Measurements from ENCODE around the gene MYO15A.

The MYO15A gene

GRCh38 chr17:18191236-18191667 lies 82.7 kb downstream of the MYO15A start:
- Histone ChIP-seq H3K4me3 (peak overlapping the region; percentile 32), H3K27ac (peak overlapping the region in 1 of 2 donors; percentile 39)
- no peak for DNase-seq (ENCODE audit: low spot score)
- TF ChIP-seq, protein P1, sequence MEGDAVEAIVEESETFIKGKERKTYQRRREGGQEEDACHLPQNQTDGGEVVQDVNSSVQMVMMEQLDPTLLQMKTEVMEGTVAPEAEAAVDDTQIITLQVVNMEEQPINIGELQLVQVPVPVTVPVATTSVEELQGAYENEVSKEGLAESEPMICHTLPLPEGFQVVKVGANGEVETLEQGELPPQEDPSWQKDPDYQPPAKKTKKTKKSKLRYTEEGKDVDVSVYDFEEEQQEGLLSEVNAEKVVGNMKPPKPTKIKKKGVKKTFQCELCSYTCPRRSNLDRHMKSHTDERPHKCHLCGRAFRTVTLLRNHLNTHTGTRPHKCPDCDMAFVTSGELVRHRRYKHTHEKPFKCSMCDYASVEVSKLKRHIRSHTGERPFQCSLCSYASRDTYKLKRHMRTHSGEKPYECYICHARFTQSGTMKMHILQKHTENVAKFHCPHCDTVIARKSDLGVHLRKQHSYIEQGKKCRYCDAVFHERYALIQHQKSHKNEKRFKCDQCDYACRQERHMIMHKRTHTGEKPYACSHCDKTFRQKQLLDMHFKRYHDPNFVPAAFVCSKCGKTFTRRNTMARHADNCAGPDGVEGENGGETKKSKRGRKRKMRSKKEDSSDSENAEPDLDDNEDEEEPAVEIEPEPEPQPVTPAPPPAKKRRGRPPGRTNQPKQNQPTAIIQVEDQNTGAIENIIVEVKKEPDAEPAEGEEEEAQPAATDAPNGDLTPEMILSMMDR (IDR thresholded peaks at IDR 0.05): no peak

DNA sequence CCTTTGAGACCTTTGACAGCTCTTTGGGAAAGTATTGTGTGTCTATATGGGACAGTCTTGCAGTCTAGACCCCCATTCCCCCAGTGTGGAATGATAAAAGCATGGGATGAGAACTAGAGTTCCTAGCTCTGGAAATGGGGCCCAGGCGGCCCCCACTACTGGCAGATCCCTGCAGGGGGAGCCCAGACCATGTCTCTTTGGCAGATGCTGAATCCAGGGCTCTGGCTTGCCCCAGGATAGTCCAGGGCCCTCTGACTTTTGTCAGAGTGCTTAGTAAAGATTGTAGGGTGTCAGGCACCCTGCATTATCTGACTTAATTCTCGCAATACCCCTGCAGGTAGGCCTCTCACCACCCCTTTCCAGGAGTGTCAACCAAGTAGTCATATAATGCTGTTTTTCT lies 83.4 kb downstream of the MYO15A start:
- no peak overlapping the region for H3K27ac ChIP-seq
- TF ChIP-seq, protein P1 (IDR thresholded peaks at IDR 0.05): no peak
- DNase-seq (ENCODE audit: low spot score): no peak
- no peak overlapping the region for H3K4me3 ChIP-seq

GRCh38 chr17:18194394-18194793 lies 85.8 kb downstream of the MYO15A start:
- H3K27ac ChIP-seq: no peak overlapping the region
- no peak for DNase-seq (ENCODE audit: low spot score)
- TF ChIP-seq, protein P1 (IDR thresholded peaks at IDR 0.05): no peak
- H3K4me3 ChIP-seq: no peak overlapping the region

GRCh38 chr17:18194804-18195203 lies 86.2 kb downstream of the MYO15A start:
- TF ChIP-seq, protein P1 (IDR thresholded peaks at IDR 0.05): no peak
- Histone ChIP-seq H3K27ac (no peak overlapping the region), H3K4me3 (no peak overlapping the region)
- DNase-seq (ENCODE audit: low spot score): no peak

DNA sequence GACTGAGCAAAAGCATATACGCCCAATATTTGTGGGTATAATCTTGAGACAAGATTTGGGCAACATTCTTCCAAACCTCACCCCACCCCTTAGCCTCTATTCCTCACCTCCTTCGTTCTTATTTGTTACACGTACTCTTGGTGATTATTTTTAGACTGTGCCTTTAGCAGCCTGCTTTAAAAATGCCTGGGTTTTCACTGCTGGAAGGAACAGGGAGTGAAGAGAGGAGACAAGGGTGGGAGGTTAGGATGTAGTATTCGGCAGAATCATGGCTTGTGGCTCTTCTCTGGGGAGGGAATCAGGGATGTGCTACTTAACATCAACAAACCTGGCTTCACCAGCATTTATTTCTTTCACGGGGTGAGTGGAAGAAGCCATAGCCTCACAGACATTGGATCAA lies 86.7 kb downstream of the MYO15A start:
- DNase-seq (ENCODE audit: low spot score): no peak
- H3K27ac ChIP-seq: no peak overlapping the region
- TF ChIP-seq, protein P1 (IDR thresholded peaks at IDR 0.05): no peak
- no peak overlapping the region for H3K4me3 ChIP-seq

DNA sequence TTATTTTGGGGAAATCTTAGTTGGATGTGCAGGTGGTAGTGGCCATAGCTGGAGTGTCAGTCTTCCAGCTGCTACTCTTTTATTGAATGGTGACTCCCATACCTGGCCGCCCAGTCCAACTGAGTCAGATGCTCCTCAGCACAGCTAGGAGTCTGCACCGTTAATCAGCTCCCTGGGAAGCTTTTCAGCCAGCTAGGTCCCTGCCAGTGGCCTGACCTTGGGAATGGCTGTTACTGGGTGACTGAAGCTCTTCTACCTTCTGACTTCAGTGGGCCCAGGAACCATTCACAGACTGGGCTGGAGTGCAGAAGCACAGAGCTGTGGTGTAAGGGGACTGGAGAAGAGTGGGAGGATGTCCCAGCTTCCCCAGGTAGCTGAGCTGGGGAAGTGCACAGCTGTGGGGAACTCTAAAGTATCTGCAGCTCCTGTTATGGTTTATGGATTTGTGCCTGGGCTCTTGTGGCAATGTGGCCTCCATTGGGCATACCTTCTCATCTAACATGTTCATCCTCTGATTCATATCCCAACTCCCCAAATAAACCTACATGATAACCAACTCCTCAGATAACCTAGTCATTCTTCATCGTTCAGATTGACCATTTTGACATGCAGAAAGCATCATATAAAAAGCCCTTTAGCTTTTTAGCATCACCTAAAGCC lies 89.1 kb downstream of the MYO15A start:
- Histone ChIP-seq H3K27ac (no peak overlapping the region), H3K4me3 (peak overlapping the region; percentile 3)
- DNase-seq (ENCODE audit: low spot score): no peak
- TF ChIP-seq, protein P1 (IDR thresholded peaks at IDR 0.05): no peak

DNA sequence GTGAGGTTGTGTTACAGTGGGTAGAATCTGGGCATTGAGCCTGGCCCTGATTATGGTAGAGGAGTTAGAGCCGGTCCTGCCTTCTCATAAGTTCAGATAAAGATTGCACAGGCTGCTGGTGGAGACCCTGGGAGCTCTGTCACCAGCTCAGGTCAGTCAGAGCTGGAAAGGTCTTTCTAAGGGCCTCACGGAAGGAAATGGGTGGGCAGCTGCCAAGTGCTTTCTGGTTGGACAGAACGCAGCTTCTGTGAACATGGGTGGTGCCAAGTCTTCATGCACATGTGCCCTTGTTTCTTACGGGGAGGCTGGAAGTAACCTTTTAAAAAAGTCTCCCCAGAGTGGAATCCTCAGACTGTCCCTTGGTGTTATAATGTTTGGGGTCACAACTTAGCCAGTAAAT lies 90.0 kb downstream of the MYO15A start:
- TF ChIP-seq, protein P1 (IDR thresholded peaks at IDR 0.05): no peak
- no peak for DNase-seq (ENCODE audit: low spot score)
- Histone ChIP-seq H3K27ac (no peak overlapping the region), H3K4me3 (peak overlapping the region; percentile 7)
